A549 treated with CpdA at 1 μM for 4 hours (cell line): Measurements from ENCODE around the gene BMP3. TPM values are rescaled to one million over a fixed set of nuclear protein-coding genes. Genes with fewer than 3 reads are reported as not detected.

Source experiments
- total RNA-seq: library from RNA; stranded (reverse); fragments of 200-300 nt; extraction: Qiagen RNA extraction; gene quantifications from 5 replicates; pipeline ENCODE4 v1.2.3, GENCODE V29; 2022; ENCODE audit warnings: low read depth

The BMP3 gene
- total RNA-seq, result not detected in 5 replicates

DNA sequence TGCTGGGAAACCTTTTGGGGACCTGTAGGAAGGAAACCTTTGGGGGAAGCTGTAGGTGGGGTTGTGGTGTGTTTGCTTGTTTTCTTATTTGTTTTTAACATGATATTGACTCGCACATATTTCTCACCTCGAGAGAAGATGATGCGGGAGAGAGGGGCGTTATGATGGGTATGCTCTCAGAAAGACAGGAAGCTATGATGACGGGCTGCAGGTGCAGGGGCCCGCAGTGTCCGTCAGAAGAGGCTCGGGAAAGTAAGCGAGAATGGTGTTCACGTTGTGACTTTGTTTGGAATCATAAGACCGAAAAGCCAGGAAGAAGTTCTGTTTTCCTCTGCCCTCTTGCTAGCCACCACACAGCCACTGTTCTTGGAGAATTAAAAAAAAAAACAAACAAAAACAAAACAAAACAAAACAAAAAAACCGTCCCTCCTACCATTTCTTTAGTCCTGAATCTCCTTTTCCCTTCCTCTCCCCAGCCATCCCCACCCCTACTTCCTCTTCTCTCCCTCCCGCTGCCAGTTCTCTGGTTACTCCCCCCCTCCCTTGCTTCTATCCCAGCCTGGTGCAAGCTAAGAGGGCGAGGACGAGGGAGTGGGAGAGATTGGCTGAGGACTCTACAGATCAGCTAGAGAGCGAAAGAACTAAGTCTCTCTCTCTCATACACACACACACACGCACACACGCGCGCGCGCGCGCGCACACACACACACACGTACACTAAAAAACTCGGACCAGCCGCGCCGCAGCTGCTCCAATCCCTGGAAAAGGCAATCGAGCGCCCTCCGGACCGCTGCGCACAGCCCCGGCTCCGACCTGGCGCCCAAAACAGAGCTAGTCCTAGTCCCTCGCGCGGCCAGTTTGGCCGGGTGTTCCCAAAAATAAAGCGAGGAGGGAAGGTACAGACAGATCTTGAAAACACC is at the start of gene BMP3:
Gene BMP3 (plus strand): TSS at position 648 of the 920 bp plus-strand sequence. CDS start 577 bp downstream, outside the sequence.

Other genes starting within 250 kb of the BMP3 start
- gene PRKG2, start 184.5 kb downstream of the BMP3 start, total RNA-seq, result 0.70 to 1.2 TPM (median 0.84 TPM) in 5 replicates